HG03025 (cell line): ENCODE measurements around the gene CCDC177.
A peak's percentile ranks its signal among the peaks of the same experiment; 100 is the strongest.

ENCODE experiments used
- ATAC-seq: cut with Tn5 transposase; IDR thresholded peaks from one replicate; pipeline ENCODE4 v1.9.1; 2021; ENCODE audit warnings: mild to moderate bottlenecking, moderate library complexity; ENCODE audit not compliant: unreplicated experiment, low FRiP score

Gene CCDC177

GRCh38 chr14:69574263-69574953, at the start of gene CCDC177:
TSS of gene CCDC177 (minus strand) at chr14:69574871. CDS start at chr14:69573622, 1,249 bp downstream.
- no peak for ATAC-seq

DNA sequence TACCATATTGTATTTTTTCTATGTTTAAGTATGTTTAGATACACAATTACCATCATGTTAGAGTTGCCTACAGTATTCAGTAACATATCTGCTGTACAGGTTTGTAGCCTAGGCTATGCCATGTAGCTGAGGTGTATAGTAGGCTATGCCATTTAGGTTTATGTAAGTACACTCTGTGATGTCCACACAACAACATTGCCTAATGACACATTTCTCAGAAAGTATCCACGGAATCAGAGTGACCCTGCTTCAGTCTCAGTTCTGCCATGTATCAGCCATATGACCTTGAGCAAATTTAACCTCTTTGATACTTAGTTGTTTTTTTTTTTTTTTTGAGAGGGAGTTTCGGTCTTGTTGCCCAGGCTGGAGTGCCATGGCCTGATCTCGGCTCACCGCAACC, 49.5 kb upstream of the CCDC177 start:
- ATAC-seq: no peak

- ATAC-seq: no peak
These were observed 46.3 kb upstream of the CCDC177 start for GRCh38 chr14:69620981-69621380.

GRCh38 chr14:69620211-69620611, 45.5 kb upstream of the CCDC177 start:
- ATAC-seq: no peak

- no peak for ATAC-seq
These were observed 44.3 kb upstream of the CCDC177 start for GRCh38 chr14:69619012-69619411.

DNA sequence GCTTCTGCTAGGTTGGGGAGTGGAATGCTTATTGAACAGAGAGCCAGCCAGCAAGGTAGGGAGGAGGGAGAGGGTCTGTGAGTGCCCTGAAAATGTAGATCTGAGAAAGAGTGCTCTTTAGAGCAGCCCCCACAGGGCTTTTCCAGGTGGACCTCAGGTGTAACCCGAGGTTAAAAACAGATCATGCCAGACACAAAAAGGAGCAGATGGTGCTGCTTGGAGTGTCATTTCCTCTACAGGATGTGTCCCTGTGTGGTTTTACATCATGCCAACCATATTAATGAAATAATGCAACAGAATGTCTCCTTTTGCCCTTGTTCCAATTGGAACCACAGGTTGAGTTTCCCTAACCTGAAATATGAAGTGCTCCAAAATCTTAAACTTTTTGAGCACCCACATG, 43.1 kb upstream of the CCDC177 start:
- no peak for ATAC-seq

DNA sequence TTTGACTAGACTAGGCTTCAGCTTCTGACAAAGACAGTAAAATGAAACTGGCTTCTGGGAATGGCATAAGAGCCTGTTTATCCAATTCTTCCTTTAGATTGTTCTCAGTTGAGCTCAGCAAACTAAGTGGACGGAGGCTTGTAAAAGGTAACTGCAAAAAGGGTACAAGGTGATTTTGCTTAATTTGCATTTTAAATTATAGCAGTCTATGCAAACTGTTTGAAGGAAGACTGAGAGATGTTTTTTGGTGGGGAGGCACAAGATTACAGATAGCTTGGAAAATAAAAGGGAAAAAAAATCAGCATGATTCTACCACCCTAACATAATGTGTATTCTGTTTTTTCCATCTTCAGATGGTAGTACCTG, 41.7 kb upstream of the CCDC177 start:
- no peak for ATAC-seq

- ATAC-seq: peak; percentile 49
These were observed 41.1 kb upstream of the CCDC177 start for GRCh38 chr14:69615496-69616407.

GRCh38 chr14:69615121-69615495, 40.4 kb upstream of the CCDC177 start:
- no peak for ATAC-seq

DNA sequence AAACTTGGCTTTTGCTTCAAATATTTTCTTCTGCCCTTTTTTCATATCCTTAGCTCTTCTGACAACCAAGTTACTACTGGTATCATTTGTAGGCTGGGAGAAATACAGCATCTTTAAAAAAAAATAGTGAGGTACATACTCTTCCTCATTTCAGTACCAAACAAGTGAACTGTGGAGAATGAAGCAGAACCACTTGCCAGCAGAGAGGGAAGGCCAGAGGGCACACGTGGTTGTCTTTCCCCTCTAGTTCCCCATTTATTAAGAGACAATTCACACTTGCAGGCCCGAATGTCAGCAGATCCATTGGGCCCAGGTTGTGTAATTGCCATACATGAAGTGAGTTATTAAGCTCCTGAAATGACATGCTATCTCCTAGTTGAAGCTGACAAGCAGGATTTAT, 39.9 kb upstream of the CCDC177 start:
- no peak for ATAC-seq

- no peak for ATAC-seq
These were observed 38.8 kb upstream of the CCDC177 start for GRCh38 chr14:69613312-69614073.

DNA sequence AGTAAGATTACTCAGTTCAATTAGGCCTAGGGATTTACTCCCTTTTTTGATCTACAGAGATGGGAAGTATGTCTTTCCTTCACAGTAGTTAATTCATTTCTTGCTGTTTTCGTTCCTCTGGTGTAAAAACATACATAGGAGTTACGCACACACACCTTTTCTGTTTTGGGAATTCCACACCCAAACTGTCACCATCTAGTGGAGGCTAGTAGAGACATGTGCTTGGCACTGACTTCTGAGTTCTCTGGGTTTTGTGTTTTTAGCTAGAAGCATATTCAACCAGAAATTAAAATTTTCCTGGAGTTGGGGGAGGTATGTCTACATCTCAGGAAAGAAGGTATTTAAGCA, 38.1 kb upstream of the CCDC177 start:
- ATAC-seq: no peak

GRCh38 chr14:69612014-69612782, 37.5 kb upstream of the CCDC177 start:
- peak; percentile 15 for ATAC-seq

GRCh38 chr14:69611172-69612013, 36.7 kb upstream of the CCDC177 start, which contains the start of gene SUSD6:
TSS of gene SUSD6 (plus strand) at chr14:69611596. CDS start at chr14:69658593, 46,997 bp downstream.
- ATAC-seq: peak; percentile 49

DNA sequence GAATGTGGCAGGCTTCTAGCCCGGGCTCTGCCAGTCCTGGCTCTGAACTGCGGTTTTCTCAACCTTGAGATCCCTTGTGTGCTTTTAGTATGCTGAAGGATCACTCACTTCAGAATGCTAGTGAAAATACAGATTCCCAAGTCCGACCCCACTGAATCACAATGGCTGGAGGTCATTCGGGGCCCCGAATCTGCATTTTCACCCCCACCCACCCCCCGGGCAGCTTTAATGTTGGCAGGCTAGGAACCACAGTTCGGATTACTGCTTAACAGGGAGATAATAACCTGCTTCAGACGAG, 36.2 kb upstream of the CCDC177 start:
- no peak for ATAC-seq

- no peak for ATAC-seq
These were observed 35.6 kb upstream of the CCDC177 start for GRCh38 chr14:69610020-69610873.

GRCh38 chr14:69606258-69607184, 31.9 kb upstream of the CCDC177 start:
- no peak for ATAC-seq

GRCh38 chr14:69605738-69606137, 31.1 kb upstream of the CCDC177 start:
- no peak for ATAC-seq
